Islet of Langerhans (tissue), 1 donor: ENCODE measurements around the gene AGPS.
"Not testable (repeated sequence)": the region's sequence is repeated elsewhere in the genome, so short reads cannot be mapped to it uniquely, and the experiment has no call there.

Source experiments
- FAIRE-seq: peaks from one replicate; lab custom pipeline; 2011; peaks lifted over from hg19 to GRCh38; lab: Jason Lieb, UNC

The AGPS gene

GRCh38 chr2:177392373-177393202 lies at the start of gene AGPS:
Gene AGPS, plus strand, starts transcription at chr2:177392773. Its CDS starts 17 bp downstream, at chr2:177392790.
- FAIRE-seq: no peak

- FAIRE-seq: no peak
These were observed 48.8 kb upstream of the AGPS start for GRCh38 chr2:177343773-177344172.

GRCh38 chr2:177344316-177344715 lies 48.3 kb upstream of the AGPS start:
- FAIRE-seq: no peak

- FAIRE-seq: no peak
These were observed 46.4 kb upstream of the AGPS start for GRCh38 chr2:177346192-177346591.

- no peak for FAIRE-seq
These were observed 45.0 kb upstream of the AGPS start for GRCh38 chr2:177347570-177347969.

GRCh38 chr2:177348118-177348654 lies 44.4 kb upstream of the AGPS start:
- no peak for FAIRE-seq

- no peak for FAIRE-seq
These were observed 43.6 kb upstream of the AGPS start for GRCh38 chr2:177348733-177349693.

- FAIRE-seq: not testable (repeated sequence)
These were observed 41.9 kb upstream of the AGPS start for GRCh38 chr2:177350624-177351023.

- FAIRE-seq: not testable (repeated sequence)
These were observed 41.5 kb upstream of the AGPS start for GRCh38 chr2:177351121-177351520.

- FAIRE-seq: no peak
These were observed 40.0 kb upstream of the AGPS start for GRCh38 chr2:177352441-177353186.

- FAIRE-seq: no peak
These were observed 39.4 kb upstream of the AGPS start for GRCh38 chr2:177353187-177353478.

- not testable (repeated sequence) for FAIRE-seq
These were observed 38.0 kb upstream of the AGPS start for GRCh38 chr2:177354541-177354940.

- no peak for FAIRE-seq
These were observed 36.7 kb upstream of the AGPS start for GRCh38 chr2:177355874-177356273.

- FAIRE-seq: no peak
These were observed 32.6 kb upstream of the AGPS start for GRCh38 chr2:177359836-177360595.

- no peak for FAIRE-seq
These were observed 30.1 kb upstream of the AGPS start for GRCh38 chr2:177362499-177362898.

- no peak for FAIRE-seq
These were observed 29.2 kb upstream of the AGPS start for GRCh38 chr2:177363332-177363731.

GRCh38 chr2:177365764-177366163 lies 26.8 kb upstream of the AGPS start:
- FAIRE-seq: not testable (repeated sequence)

- not testable (repeated sequence) for FAIRE-seq
These were observed 24.6 kb upstream of the AGPS start for GRCh38 chr2:177368023-177368422.

GRCh38 chr2:177379354-177379753 lies 13.2 kb upstream of the AGPS start:
- FAIRE-seq: no peak

- FAIRE-seq: no peak
These were observed 12.4 kb upstream of the AGPS start for GRCh38 chr2:177380181-177380580.

GRCh38 chr2:177383935-177384334 lies 8.6 kb upstream of the AGPS start:
- no peak for FAIRE-seq
